MV-4-11 (cell line): ENCODE measurements around the gene SNTG2.

Experiments used
- DNase-seq: peaks from one replicate; lab custom pipeline; 2025; lab: John Stamatoyannopoulos, UW

Gene SNTG2

DNA sequence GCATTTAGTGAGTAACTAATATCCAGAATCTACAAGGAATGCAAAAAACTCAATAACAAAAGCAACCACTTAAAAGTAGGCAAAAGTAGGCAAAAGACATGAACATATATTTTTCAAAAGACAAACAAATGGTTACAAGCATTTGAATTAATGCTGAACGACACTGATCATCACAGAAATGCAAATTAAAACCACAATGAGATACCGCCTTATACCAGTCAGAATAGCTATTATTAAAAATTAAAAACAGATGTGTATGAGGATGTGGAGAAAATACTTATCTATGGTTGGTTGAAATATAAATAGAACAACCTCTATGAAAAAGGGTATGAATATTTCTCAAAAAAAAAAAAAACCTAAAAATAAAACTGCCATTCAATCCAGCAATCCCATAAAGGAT is 51.7 kb downstream of the SNTG2 start:
- DNase-seq, result no peak

DNA sequence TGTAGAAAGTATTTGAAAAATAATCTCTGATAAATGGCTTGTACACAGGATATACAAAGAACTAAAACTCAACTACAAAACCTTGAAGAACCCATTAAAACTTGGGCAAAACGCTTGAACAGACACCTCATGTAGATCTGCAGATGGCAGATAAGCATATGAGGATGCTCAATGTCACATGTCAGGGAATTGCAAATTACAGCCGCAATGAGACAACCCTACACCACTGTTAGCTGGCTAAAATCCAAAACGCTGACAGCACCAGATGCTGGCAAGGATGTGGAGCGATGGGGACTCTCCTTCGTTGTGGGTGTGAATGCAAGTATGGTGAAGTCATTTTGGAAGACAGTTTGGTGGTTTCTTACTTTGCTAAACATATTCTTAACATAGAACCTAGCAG is 53.7 kb downstream of the SNTG2 start:
- no peak for DNase-seq

DNA sequence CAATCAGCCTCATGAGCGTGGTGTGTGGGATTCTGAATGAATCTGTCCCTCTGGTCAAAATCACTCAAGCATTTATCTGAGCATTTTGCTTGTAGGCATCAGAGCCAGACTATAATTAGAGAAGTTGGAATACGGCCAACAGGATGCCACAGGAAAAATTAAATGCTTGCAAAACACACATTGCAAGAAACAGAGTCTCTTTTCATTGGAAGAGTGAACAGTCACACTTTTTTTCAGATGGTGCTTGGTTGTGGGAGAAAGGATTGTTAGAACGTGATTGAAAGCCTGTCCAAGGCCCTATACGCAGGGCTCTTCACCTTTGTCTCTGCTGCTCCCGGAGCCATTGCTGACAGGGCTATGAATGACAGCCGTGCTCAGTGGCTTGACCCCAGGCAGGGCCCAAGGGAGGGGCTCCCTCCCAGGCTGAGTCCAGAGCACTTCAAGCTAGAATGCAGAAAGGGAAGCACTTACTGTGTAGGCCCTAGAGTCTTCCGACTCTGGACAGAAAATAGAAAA is 59.8 kb downstream of the SNTG2 start:
- DNase-seq, result peak; percentile 21

DNA sequence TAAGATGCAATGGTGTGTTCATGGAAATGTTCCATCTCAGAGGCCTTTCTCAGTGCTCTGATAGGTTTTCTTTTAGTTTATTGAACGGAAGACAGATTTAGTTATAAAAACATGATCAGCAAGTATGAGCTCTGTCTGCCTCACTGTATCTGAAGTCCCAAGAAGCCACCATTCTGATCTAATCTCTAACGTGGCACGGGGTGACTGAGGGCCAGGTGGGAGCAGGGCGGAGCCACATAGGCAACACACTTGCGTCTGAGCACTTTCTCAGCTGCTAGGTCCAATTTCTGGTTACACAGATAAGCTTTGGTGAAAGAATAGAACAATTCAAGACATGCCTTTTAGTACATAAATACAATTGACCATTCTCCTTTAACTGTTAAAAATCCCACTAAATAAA is 60.4 kb downstream of the SNTG2 start:
- DNase-seq, result no peak

DNA sequence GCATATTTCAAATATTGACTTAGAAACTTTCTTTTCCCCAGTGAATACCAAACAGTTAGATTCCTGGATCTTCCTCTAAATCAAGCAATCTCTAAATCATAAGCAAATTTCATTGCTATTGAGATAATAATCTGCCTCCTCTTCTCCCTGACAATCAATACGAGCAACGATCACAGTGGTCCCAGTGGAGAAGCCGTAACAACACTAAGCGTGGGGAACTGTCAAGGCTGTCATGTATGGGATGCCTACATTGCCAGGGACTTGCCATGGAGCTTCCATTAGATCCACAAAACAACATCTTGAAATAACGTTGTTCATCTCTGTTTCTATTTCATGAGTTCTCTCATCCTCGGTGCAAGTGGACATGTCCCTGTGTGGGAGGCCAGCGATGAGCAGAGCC is 61.3 kb downstream of the SNTG2 start:
- no peak for DNase-seq

DNA sequence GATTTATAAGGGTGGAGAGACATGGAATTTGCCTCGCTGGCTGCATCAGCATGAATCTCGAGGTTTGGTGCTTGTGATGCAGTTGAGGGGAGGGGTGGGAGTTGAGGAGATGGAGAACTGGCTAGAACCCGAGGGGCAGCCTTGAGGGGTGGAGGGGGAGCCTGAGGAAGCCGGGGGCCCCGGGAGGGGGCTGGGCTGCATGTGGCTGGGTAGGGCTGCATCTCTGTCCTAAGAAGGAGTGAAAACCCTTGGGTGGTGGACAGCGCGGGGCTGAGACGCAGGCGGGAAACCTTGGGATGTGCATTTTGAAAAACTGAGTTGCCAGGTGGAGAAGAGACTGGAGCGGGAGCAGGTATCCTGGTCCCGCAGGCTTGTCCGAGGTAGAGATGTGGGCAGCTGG is 64.2 kb downstream of the SNTG2 start:
- DNase-seq, result no peak

DNA sequence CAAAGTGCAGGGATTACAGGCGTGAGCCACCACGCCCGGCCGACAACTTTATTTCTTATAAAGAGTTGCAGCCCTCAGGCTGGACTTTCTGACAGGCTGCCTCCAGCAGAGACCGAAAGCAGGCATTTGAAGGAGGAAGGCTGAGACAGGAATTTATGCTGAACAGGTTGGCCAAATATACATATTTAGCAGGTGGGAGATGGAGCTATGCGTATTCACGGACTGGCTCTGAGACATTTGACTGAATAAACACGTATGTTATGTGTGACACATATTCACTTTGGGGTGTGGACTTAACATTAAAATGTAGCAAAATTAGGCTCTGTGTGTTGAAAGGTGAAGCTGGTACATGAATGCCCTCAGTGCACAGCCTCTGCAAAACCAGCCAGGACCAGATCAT is 65.9 kb downstream of the SNTG2 start:
- no peak for DNase-seq

DNA sequence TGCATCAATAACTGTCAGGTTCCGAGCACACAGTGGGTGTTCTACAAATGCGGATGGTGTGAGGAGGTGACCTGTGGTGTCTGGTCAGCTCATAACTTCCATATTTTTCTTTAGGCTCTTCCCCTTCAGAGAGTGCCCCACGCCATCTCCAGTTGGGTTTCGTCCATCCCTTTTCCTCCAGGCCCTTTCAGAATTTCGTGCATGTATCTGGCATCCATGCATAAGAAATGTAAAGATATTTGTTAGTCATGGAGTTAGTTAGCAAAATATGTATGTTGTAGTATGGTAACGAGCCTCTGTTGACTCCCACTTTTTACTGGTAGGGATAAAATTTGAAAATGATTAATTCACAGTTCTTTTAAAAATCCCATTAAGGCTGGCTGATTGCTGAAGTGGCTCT is 67.2 kb downstream of the SNTG2 start:
- DNase-seq, result no peak

DNA sequence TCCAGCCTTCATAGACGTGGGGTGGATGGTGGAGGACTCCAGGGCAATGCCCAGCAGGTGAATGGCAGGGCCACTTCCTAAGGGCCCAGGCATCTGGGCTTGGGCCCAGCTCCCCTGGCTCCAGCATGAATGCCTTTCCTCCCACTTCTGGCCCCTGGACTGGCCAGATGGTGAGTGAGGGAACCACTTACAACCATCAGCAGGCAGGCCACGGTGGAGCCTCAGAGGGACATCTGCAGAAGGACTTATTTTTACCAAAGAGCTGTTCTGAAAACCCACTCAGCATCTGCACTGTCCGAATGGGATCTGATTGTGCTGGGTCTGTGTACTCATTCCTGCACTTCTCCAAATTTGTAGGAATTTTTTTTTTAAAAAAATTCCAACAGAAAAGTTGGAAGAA is 69.6 kb downstream of the SNTG2 start:
- DNase-seq, result no peak

DNA sequence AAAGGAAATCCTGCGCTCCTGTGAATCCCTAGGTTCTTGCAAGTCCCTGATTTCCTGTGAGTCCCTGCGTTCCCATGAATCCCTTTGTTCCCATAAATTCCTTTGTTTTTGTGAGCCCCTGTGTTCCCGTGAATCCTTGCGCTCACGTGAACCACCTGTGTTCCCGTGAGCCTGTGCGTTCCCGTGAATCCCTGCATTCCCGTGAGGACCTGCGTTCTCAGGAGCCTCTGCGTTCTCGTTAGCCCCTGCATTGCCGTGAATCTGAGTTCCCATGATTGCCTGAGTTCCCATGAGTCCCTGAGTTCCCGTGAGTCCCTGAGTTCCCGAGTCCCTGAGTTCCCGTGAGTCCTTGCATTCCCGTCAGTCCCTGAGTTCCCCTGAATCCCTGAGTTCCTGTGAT is 71.5 kb downstream of the SNTG2 start:
- DNase-seq, result no peak

DNA sequence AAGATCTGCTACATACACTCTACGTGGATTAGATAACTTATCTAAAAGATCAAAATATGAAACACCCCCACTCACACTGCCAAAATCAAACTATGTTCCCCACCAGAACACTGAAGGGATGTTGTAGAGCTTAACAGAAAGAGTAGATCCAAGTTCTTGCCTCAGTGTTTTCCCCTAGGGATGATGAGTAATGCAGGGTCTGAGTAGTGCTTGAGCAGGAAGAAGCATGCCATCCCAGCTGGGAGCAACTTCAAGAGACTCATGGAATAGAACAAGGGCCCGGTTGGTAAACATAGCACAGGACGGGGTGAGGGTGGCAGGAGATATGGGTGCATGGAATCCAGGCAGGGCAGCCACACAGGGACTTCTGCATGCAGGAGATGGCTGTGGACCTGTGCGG is 74.3 kb downstream of the SNTG2 start:
- no peak for DNase-seq

DNA sequence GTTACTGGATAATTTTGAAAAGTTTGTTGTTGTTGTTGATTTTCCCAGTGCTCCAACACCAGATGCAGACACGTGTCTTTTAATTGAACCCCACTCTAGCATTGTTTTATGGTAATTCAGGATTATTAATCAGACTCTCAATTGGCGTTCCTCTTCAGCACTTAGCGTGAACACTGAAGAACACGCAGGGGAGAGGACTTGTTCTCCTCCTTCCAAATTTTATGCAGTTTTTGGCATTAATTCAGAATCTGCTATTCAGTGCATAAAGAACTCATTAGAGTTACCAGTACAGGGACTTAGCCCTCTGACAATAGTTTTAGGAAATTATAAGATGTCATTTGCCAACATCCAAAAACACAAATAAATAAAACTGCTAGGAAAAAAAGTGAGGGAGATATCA is 75.5 kb downstream of the SNTG2 start:
- DNase-seq, result no peak

DNA sequence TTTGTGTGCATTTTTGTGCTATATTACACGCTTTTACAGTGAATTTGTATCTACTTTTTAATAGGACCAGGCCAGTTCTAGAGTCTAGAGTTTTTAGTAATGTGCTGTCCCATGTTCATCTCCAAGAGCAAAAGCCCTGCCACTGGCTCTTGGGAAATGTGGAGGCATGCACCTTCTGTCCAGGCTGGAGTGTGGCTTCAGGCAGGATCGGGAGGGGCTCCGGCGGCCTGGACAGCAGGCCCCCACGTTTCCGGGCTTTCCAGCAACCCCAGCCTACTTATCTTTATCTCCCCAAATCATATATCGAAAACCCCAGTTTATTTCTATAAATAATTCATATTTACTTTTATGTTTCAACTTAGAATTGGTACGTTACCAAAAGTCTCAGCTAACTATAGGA is 78.2 kb downstream of the SNTG2 start:
- no peak for DNase-seq

DNA sequence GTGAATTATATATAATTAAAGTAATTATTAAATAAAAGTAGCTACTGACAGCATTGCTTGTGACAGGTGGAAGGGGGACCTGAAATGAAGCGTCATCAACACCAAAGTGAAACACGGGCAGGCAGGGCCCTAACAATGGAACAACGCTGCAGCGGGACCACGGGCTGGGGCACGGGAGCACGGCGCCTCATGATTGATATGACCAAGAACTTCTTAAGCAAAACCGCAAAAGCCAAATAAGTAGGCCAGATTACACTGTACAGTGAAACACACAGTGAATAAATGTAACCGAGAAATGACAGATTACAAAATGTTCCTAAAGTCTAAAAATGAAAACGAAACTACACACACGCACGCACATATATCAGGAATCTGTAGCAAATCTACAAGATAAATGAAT is 81.4 kb downstream of the SNTG2 start:
- no peak for DNase-seq

DNA sequence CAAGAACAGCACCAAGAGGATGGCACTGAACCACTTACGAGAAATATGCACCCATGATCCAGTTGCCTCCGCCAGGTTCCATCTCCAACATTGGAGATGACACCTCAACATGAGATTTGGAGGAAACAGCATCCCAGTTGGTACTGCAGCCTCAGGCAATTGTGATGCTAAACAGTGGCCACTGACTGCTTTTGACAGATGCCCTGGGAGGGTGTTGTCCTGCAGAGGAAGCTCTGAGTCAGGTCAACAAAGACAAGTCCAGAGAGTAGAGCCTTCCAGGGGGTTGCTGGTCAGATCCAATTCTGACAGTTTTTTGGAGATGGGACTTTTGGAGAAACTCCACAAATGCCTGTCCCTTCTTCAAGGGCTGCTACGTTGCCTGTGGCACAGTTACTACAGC is 82.4 kb downstream of the SNTG2 start:
- no peak for DNase-seq

DNA sequence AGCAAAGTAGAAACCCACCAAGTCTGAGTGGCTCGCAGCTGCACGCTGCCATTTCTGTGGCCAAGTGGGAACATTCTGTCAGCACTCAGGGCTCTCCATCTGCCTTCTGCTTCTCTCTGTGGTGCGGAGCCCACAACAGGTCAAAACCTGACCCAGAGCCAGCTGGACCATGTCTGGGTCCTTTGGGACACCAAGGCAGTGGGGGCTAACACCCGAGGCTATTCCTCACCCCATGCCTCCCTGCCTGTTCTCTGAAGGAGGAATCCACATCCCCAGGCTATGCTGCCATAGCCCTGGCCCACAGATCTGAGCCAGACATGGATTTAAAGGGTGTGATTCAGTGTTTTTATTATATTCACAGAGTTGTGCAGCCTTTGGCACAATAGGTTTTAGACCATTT is 86.4 kb downstream of the SNTG2 start:
- DNase-seq, result no peak

DNA sequence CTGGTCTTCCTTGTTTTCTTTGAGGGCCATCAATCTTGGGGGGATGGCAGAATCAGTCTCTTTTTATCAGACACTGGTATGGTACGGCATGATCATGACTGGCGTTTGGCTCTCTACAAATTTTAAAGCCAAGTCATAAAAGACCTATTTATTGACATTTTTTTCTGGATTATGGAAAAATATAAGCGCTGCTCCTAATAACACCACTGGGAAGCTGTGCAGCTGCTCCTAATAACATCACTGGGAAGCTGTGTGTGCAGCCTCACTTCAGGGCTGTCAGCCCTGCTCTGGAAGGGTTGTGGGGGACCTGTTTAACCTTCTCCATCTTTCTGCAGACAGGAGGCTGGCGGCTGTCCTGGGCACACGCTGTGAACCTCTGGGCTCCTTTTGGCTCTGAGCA is 88.9 kb downstream of the SNTG2 start:
- DNase-seq, result no peak

DNA sequence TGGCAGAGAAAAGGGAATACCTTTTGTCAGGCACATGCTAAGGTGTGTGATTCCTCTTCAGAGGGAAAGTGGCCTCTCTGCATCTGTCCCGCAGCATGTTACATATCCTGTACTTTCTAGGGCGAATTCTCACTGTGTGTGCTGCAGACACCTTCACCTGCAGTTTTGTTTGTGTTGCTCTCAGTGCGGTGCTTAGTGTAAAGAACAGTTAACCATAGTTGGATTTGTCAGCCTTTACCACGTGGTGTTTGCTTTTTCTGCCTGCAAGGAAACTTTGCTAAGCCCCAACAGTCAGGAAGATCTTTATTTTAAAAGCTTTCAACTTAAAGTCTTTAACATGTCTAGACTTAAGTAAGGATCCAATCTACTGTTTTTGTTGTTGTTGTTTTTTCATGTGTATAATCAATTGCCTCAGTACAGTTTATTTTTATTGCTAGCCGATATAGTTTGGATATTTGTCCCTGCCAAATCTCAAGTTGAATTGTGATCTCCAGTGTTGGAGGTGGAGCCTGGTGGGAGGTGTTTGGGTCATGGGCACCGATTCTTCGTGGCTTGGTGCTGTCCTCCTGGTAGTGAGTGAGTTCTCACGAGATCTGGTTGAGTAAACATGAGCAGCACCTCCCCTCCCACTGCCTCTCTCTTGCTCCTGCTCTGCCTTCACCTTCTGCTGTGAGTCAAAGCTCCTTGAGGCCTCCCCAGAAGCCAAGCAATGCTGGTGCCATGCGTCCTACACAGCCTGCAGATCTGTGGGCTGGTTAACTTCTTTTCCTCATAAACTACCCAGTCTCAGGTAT is 90.6 kb downstream of the SNTG2 start:
- no peak for DNase-seq

DNA sequence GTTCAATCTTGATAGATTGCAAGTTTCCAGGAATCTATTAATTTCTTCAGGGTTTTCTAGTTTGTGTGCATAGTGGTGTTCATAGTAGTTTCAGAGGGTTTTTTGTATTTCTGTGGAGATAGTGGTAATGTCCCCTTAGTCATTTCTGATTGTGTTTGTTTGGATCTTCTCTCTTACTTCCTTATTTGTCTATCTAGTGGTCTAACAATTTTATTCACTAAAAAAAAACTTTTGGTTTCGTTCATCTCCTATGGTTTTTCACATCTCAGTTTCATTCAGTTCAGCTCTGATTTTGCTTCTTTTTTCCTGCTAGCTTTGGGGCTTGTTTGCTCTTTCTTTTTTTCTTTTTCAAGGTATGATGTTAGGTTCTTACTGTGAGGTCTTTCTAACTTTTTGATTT is 94.5 kb downstream of the SNTG2 start:
- DNase-seq, result no peak

DNA sequence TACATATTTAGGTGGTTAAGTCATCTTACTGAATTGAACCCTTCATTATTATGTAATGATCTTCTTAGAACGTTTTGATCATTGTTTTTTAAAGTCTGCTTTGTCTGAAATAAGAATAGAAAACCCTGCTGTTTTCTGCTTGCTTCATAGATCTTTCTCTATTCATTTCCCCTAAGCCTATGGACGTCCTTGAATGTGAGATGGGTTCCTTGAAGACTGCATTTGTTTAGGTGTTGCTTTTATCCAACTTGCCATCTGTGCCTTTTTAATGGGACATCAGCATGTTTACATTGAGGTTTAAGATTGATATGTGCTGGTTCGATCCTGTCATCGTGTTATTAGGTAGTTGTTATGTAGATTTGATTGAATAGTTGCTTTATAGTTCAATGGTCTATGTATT is 95.4 kb downstream of the SNTG2 start:
- no peak for DNase-seq

DNA sequence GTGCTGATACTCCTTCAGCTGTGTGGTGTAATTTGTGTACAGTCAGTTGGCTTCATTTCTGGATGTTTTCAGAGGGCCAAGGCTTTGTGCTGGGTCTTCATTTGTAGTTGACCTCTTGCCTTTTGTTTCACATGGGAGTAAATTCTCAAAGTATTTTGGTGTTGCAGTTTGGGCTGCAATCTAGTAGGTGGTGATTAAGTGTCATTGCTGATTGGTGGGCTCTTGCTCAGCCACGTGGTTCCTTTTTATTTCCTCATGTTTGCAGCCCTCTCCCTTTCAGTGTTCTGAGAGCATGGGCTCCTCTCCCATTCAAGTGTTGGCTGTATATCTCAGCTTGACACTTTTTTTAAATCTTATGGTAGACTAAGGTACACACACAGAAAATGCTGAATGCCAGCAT is 96.8 kb downstream of the SNTG2 start:
- DNase-seq, result no peak

DNA sequence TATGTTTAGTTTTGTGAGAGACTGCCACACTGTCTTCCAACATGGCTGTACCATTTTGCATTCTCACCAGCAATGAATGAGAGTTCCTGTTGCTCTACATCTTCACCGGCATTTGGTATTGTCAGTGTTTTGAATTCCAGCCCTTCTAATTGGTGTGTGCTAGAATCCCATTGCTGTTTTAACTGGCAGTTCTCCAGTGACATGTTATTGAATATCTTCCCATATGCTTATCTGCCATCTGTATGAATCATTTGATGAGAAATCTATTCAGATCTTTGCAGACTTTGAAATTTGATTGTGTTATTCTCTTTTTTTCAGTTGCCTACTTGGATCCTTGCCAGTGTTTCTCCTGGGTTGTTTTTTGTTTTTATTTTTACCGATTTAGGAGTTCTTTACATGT is 99.0 kb downstream of the SNTG2 start:
- DNase-seq, result no peak

DNA sequence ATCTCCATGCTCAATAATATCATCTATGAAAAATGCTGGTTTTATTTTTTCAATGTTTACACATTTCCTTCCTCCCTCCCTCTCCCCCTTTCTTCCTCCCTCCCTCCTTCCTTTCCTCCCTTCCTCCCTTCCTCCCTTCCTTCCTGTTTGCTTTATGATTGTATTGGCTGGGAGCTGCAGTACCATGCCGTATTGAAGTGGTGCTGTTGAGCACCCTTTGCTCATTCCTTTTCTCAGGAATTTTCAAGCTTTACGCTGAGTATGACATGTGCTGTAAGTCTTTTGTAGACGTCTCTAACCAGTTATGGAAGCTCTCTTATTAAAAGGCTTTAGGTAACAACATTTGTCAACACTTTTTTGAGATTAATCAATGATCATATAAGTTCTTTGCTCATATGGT is 100.4 kb downstream of the SNTG2 start:
- no peak for DNase-seq

DNA sequence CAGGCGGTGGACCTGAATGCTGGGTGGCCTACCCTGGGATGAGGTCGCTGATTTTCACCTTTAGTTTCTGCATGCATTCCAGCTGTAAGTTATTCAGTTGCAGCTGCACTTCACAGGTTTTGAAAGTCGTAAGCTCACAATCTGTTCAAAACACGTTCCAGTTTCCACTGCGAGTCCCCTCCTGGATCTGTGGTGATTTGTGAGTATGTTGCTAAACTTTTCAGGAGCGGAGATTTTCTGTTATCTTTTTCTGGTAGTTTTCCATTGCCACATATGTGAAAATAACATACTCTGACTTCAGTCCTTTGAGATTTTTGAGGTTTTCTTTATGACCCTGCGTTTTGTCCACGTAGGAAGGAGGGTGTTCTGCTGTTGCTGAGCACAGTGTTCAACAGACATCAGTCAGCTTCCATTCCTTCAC is 102.1 kb downstream of the SNTG2 start:
- DNase-seq, result no peak
